Upper lobe of right lung (tissue), 1 donor: ENCODE measurements around the gene ZCCHC24. TPM values are rescaled to one million over a fixed set of nuclear protein-coding genes. Genes with fewer than 3 reads are reported as not detected.

ENCODE experiments used
- ATAC-seq: fragments of 200-7000 bp; cut with Tn5 transposase; one replicate; pipeline ENCODE4 v1.9.1; 2020; ENCODE audit warnings: mild to moderate bottlenecking, moderate library complexity
- DNase-seq: peaks from one replicate; pipeline ENCODE4 v3.0.0-alpha.2; 2020
- H3K27ac ChIP-seq: fragments of 200-600 bp; one replicate; pipeline ENCODE4 v1.8.0; 2022
- H3K27me3 ChIP-seq: fragments of 200-600 bp; one replicate; pipeline ENCODE4 v1.8.0; 2022; ENCODE audit warnings: mild to moderate bottlenecking
- H3K36me3 ChIP-seq: fragments of 200-600 bp; one replicate; pipeline ENCODE4 v1.8.0; 2022
- H3K4me1 ChIP-seq: fragments of 200-600 bp; one replicate; pipeline ENCODE4 v1.8.0; 2022
- H3K4me3 ChIP-seq: fragments of 200-600 bp; one replicate; pipeline ENCODE4 v1.8.0; 2022; ENCODE audit warnings: mild to moderate bottlenecking
- H3K9me3 ChIP-seq: fragments of 200-600 bp; one replicate; pipeline ENCODE4 v1.8.0; 2022
- CTCF ChIP-seq: fragments of 200-600 bp; IDR thresholded peaks from one replicate; pipeline ENCODE4 v1.8.0; 2022; ENCODE audit warnings: antibody characterized with exemption
- intact Hi-C: fragments of 100-400 bp; cut with DNase I; formaldehyde crosslinking; loops from one replicate; pipeline ENCODE4 v1.11.0; 2022
- total RNA-seq: library from RNA; stranded (reverse); fragmentation: NEBNext Ultra II Directional; extraction: Animal tissue kit (Norgen Biotek cat#: 25700); gene quantifications from one replicate; pipeline ENCODE4 v1.2.1, GENCODE V29; 2021
- donor health status: DM: no; HTN: yes; CAD: no; lungs with severe emphysema.

The ZCCHC24 gene
- total RNA-seq, 1 donor from 2014 or later, result 32.4 TPM

- intact Hi-C loops, result no loop called here
- Histone ChIP-seq H3K27me3 (no peaks in the 10 kb centered on the region), H3K4me1 (no peaks in the 10 kb centered on the region), H3K36me3 (peaks cover 46% of the 10 kb centered on the region), H3K27ac (no peak overlapping the region), H3K9me3 (no peaks in the 10 kb centered on the region), H3K4me3 (no peak overlapping the region)
- no peak for ATAC-seq
- TF ChIP-seq CTCF, result no peak
- no peak for DNase-seq
Observed at GRCh38 chr10:79355420-79356017, 89.9 kb downstream of the ZCCHC24 start.

GRCh38 chr10:79354615-79355014, 90.8 kb downstream of the ZCCHC24 start:
- peaks cover 55% of the 10 kb centered on the region for H3K36me3 ChIP-seq
- intact Hi-C loops, result no loop called here
- peaks cover under 1% of the 10 kb centered on the region for H3K4me1 ChIP-seq
- DNase-seq, result no peak
- no peak for TF ChIP-seq CTCF
- no peak for ATAC-seq
- H3K9me3 ChIP-seq, result no peaks in the 10 kb centered on the region
- no peaks in the 10 kb centered on the region for H3K27me3 ChIP-seq
- no peak overlapping the region for H3K4me3 ChIP-seq
- H3K27ac ChIP-seq, result no peak overlapping the region

- H3K4me1 ChIP-seq, result peaks cover 5% of the 10 kb centered on the region
- intact Hi-C loops, result no loop called here
- no peak overlapping the region for H3K27ac ChIP-seq
- H3K4me3 ChIP-seq, result no peak overlapping the region
- H3K36me3 ChIP-seq, result peaks cover 59% of the 10 kb centered on the region
- TF ChIP-seq CTCF, result no peak
- no peaks in the 10 kb centered on the region for H3K27me3 ChIP-seq
- ATAC-seq (no peak), DNase-seq (no peak)
- H3K9me3 ChIP-seq, result no peaks in the 10 kb centered on the region
Observed at GRCh38 chr10:79354141-79354540, 91.3 kb downstream of the ZCCHC24 start.

- TF ChIP-seq CTCF, result no peak
- no peaks in the 10 kb centered on the region for H3K27me3 ChIP-seq
- H3K36me3 ChIP-seq, result peaks cover 61% of the 10 kb centered on the region
- no peak for DNase-seq
- H3K4me3 ChIP-seq, result no peak overlapping the region
- intact Hi-C loops, result no loop called here
- no peak overlapping the region for H3K27ac ChIP-seq
- no peak for ATAC-seq
- H3K4me1 ChIP-seq, result peaks cover 9% of the 10 kb centered on the region
- no peaks in the 10 kb centered on the region for H3K9me3 ChIP-seq
Observed at GRCh38 chr10:79353726-79354125, 91.7 kb downstream of the ZCCHC24 start.

GRCh38 chr10:79353000-79353406, 92.4 kb downstream of the ZCCHC24 start:
- Histone ChIP-seq H3K4me1 (peaks cover 13% of the 10 kb centered on the region), H3K4me3 (no peak overlapping the region), H3K27ac (no peak overlapping the region), H3K36me3 (peaks cover 61% of the 10 kb centered on the region), H3K9me3 (no peaks in the 10 kb centered on the region), H3K27me3 (no peaks in the 10 kb centered on the region)
- no peak for TF ChIP-seq CTCF
- intact Hi-C loops, result no loop called here
- DNase-seq (no peak), ATAC-seq (peak; percentile 32)
